Fibroblast of skin of left biceps (primary cell): ENCODE measurements around the gene PCP4L1.
"Not testable (repeated sequence)": the region's sequence is repeated elsewhere in the genome, so short reads cannot be mapped to it uniquely, and the experiment has no call there.

Experiments used
- DNase-seq, 2 experiments: peaks; one replicate each; pipeline ENCODE4 v3.0.0-alpha.2; 2013; ENCODE audit warnings: low read depth in 2 of 2

Gene PCP4L1

GRCh38 chr1:161314201-161314981, 55.8 kb downstream of the PCP4L1 start, which contains the start of gene SDHC:
Gene SDHC (plus strand): TSS chr1:161314381. CDS start chr1:161314406, 25 bp downstream.
- DNase-seq, result peak; percentile 62

GRCh38 chr1:161315841-161316674, 57.5 kb downstream of the PCP4L1 start:
- DNase-seq, result not testable (repeated sequence)

GRCh38 chr1:161324020-161324419, 65.5 kb downstream of the PCP4L1 start:
- DNase-seq, result no peak

GRCh38 chr1:161330346-161330745, 71.8 kb downstream of the PCP4L1 start:
- DNase-seq, result no peak

GRCh38 chr1:161333166-161333565, 74.6 kb downstream of the PCP4L1 start:
- DNase-seq, result no peak
